Measurements from ENCODE around the gene SFRP5. TPM values are rescaled to one million over a fixed set of nuclear protein-coding genes. Genes with fewer than 3 reads are reported as not detected.

SFRP5 gene
- total and polyA plus RNA-seq, 2 of the 4 experiments (the other 2 are of a cell fraction): not detected

- Histone ChIP-seq H2BK5ac (ENCODE audit: low read depth, low read length, poor library complexity, severe bottlenecking) (no peak overlapping the region), H4K8ac (ENCODE audit: low read depth in 2 of 2, low read length in 2 of 2) (no peak overlapping the region), H2BK20ac (ENCODE audit: low read depth, low read length) (no peak overlapping the region), H3K4me2 (ENCODE audit: low read depth, low read length) (no peak overlapping the region), H3K9me1 (ENCODE audit: insufficient read depth, low read length) (no peaks in the 10 kb centered on the region), H3K9ac (ENCODE audit: low read depth, low read length) (no peak overlapping the region), H3K18ac (ENCODE audit: low read depth, low read length) (no peak overlapping the region), H3K79me1 (ENCODE audit: low read depth in 1 of 2, low read length in 2 of 2) (no peaks in the 10 kb centered on the region), H3K36me3 (ENCODE audit: control insufficient read depth, insufficient read depth, low read length) (no peaks in the 10 kb centered on the region), H2BK15ac (ENCODE audit: low read depth, low read length) (no peak overlapping the region), H4K91ac (ENCODE audit: insufficient read depth, low read depth, low read length) (no peak overlapping the region), H2AK5ac (ENCODE audit: low read depth, low read length) (no peak overlapping the region), H3K23ac (ENCODE audit: low read depth, low read length) (no peak overlapping the region), H4K5ac (ENCODE audit: low read depth, low read length) (no peak overlapping the region), H3K9me3 (ENCODE audit: control insufficient read depth, insufficient read depth, low read length) (no peaks in the 10 kb centered on the region), H3K4me1 (ENCODE audit: control insufficient read depth, insufficient read depth, low read length) (no peaks in the 10 kb centered on the region; the same call in 1 of the 2 replicates), H2BK120ac (ENCODE audit: low read depth, low read length) (no peak overlapping the region), H2AFZ (replicated peaks; ENCODE audit: low read length, poor library complexity) (no peak overlapping the region), H3K27ac (ENCODE audit: insufficient read depth, low read length) (no peak overlapping the region), H4K20me1 (ENCODE audit: insufficient read depth, low read length) (no peaks in the 10 kb centered on the region), H3K56ac (ENCODE audit: extremely low read depth, insufficient read depth, low read length) (no peak overlapping the region), H3K4me3 (ENCODE audit: insufficient read depth, low read depth, low read length) (no peak overlapping the region), H3K27me3 (ENCODE audit: control insufficient read depth, insufficient read depth, low read length) (peaks cover 37% of the 10 kb centered on the region), H3K14ac (replicated peaks; ENCODE audit: low read depth, low read length) (no peak overlapping the region), H3K4ac (ENCODE audit: low read depth, low read length) (no peak overlapping the region), H2AK9ac (replicated peaks; ENCODE audit: low read depth, low read length, poor library complexity) (no peak overlapping the region)
- TF ChIP-seq NFE2L2 (IDR thresholded peaks at IDR 0.05; ENCODE audit: low read depth, low read length) (no peak), CHD1 (IDR thresholded peaks at IDR 0.05; ENCODE audit: low read depth, low read length) (no peak), MAFK (IDR thresholded peaks at IDR 0.05; ENCODE audit: low read depth, low read length) (no peak), FOS (IDR thresholded peaks at IDR 0.05; ENCODE audit: low read depth, low read length) (no peak), RCOR1 (IDR thresholded peaks at IDR 0.05; ENCODE audit: insufficient replicate concordance, low read length) (no peak), ELK1 (IDR thresholded peaks at IDR 0.05; ENCODE audit: borderline replicate concordance, low read depth, low read length) (no peak), POLR2A (IDR thresholded peaks at IDR 0.05; ENCODE audit: low read depth, low read length) (no peak), RFX5 (IDR thresholded peaks at IDR 0.05; ENCODE audit: low read depth, low read length) (no peak), SMC3 (IDR thresholded peaks at IDR 0.05; ENCODE audit: low read depth, low read length) (no peak), CEBPB (IDR thresholded peaks at IDR 0.05; ENCODE audit: low read depth, low read length) (no peak)
- TF ChIP-seq, protein P1, sequence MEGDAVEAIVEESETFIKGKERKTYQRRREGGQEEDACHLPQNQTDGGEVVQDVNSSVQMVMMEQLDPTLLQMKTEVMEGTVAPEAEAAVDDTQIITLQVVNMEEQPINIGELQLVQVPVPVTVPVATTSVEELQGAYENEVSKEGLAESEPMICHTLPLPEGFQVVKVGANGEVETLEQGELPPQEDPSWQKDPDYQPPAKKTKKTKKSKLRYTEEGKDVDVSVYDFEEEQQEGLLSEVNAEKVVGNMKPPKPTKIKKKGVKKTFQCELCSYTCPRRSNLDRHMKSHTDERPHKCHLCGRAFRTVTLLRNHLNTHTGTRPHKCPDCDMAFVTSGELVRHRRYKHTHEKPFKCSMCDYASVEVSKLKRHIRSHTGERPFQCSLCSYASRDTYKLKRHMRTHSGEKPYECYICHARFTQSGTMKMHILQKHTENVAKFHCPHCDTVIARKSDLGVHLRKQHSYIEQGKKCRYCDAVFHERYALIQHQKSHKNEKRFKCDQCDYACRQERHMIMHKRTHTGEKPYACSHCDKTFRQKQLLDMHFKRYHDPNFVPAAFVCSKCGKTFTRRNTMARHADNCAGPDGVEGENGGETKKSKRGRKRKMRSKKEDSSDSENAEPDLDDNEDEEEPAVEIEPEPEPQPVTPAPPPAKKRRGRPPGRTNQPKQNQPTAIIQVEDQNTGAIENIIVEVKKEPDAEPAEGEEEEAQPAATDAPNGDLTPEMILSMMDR (conservative IDR thresholded peaks at IDR 0.05; ENCODE audit: low read depth, low read length): no peak
- POLR2A ChIA-PET (ENCODE audit: unreplicated experiment): no interaction called here
- DNase-seq (peak; percentile 12), ATAC-seq (ENCODE audit: low read depth) (no peak)
- CTCF ChIA-PET: no interaction called here
- no TSS peak for BruUV-seq (replicated peaks)
- 80% methylated on average over 2 of the region's 7 CpGs; no CpG with 5 or more reads in 1 of the 2 experiments for WGBS, 2 experiments (ENCODE audit: extremely low coverage in 2 of 2, insufficient read length in 1 of 2)
- dilution Hi-C loops (cut with HindIII; ENCODE audit: low sequenced_read_pairs, unreplicated experiment) (no loop called here), intact Hi-C loops (cut with micrococcal nuclease) (no loop called here), in situ Hi-C loops (cut with MboI; ENCODE audit: low sequenced_read_pairs) (no loop called here)
Measured at GRCh38 chr10:97810446-97810845, 38.6 kb upstream of the SFRP5 start.

Data from IMR-90 (cell line).